NB4 (cell line): ENCODE data around the gene PSG1.

ENCODE experiments used
- CTCF ChIP-seq: IDR thresholded peaks from one replicate; pipeline ENCODE4 v1.5.1; 2012; ENCODE audit warnings: low read depth, low read length
- POLR2A ChIP-seq: IDR thresholded peaks from 2 replicates; pipeline ENCODE4 v1.6.1; 2011; ENCODE audit warnings: mild to moderate bottlenecking; ENCODE audit not compliant: insufficient read length; ENCODE audit errors: extremely low read depth

GRCh38 chr19:42928896-42929295 lies 49.4 kb upstream of the PSG1 start:
- no peak for TF ChIP-seq CTCF
- no peak for TF ChIP-seq POLR2A
